ENCODE data around the gene RASSF5. TPM values are rescaled to one million over a fixed set of nuclear protein-coding genes. Genes with fewer than 3 reads are reported as not detected.

The RASSF5 gene
- total RNA-seq, 5 donors from 2014 or later (not counting 1 experiment from before 2014, with no cell fraction given): 174 to 224 (median 204) TPM

DNA sequence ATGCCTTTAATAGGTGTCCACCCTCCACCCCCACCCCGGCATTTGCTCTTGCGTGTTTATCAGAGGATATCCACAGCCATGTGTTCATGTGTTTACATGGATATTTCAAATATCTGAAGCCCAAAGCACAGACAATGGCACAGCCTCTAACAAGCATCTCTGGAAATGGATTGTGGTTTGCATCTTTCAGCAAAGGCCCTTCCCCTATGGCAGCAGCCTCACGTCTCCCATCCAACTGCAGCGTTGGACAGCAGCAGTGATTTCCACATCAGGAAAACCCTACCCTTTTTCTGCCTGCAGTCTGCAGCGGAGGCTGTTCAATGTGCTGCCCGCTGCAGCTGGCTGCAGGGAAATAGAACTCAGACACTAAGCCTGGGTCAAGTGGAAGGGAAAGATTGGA, 1.6 kb downstream of the RASSF5 start:
- Histone ChIP-seq H3K27me3 (replicated peaks in 1 of 2; ENCODE audit: control insufficient read depth in 2 of 2, extremely low read depth in 1 of 2, insufficient read depth in 2 of 2, low read length in 1 of 2) (peaks cover 4 to 38% of the 10 kb centered on the region in 2 experiments), H3K4me3 (ENCODE audit: control insufficient read depth in 1 of 2, extremely low read depth in 1 of 2, low read length in 1 of 2) (no peak overlapping the region), H3K36me3 (ENCODE audit: control insufficient read depth in 2 of 2, extremely low read depth in 1 of 2, insufficient read depth in 1 of 2, low read length in 1 of 2) (no peaks in the 10 kb centered on the region), H3K4me1 (ENCODE audit: control insufficient read depth in 1 of 2, extremely low read depth in 1 of 2, insufficient read depth in 2 of 2, low read length in 2 of 2) (peaks cover 2 to 36% of the 10 kb centered on the region in 2 experiments), H3K27ac (ENCODE audit: low read length) (no peak overlapping the region), H3K9me3 (no peaks in the 10 kb centered on the region)
- ATAC-seq (replicated peaks in 1 of 4): no peak
- Mint-ChIP-seq H3K27me3 (peaks cover 17 to 22% of the 10 kb centered on the region in 2 donors), H3K4me3 (peak overlapping the region in 2 of 3 donors; percentile 63 to 80), H3K4me1 (peaks cover 23 to 40% (median 29%) of the 10 kb centered on the region in 3 donors), H3K36me3 (no peaks in the 10 kb centered on the region), H3K27ac (no peak overlapping the region), H3K9me3 (no peaks in the 10 kb centered on the region)
- POLR2A ChIA-PET: no interaction called here
- WGBS (ENCODE audit: insufficient coverage): 93% methylated on average over 2 of the region's 6 CpGs
- no peak for DNase-seq
- CTCF ChIA-PET: no interaction called here

GRCh38 chr1:206509612-206510257, 2.4 kb downstream of the RASSF5 start:
- ChIA-PET POLR2A (no interaction called here), CTCF (no interaction called here)
- H3K27me3 Mint-ChIP-seq: peaks cover 17 to 22% of the 10 kb centered on the region in 2 donors
- Histone ChIP-seq H3K27me3 (replicated peaks in 1 of 2; ENCODE audit: control insufficient read depth in 2 of 2, extremely low read depth in 1 of 2, insufficient read depth in 2 of 2, low read length in 1 of 2) (peaks cover 4 to 38% of the 10 kb centered on the region in 2 experiments), H3K9me3 (no peaks in the 10 kb centered on the region), H3K27ac (ENCODE audit: low read length) (no peak overlapping the region), H3K4me3 (ENCODE audit: control insufficient read depth in 1 of 2, extremely low read depth in 1 of 2, low read length in 1 of 2) (no peak overlapping the region), H3K36me3 (ENCODE audit: control insufficient read depth in 2 of 2, extremely low read depth in 1 of 2, insufficient read depth in 1 of 2, low read length in 1 of 2) (no peaks in the 10 kb centered on the region), H3K4me1 (ENCODE audit: control insufficient read depth in 1 of 2, extremely low read depth in 1 of 2, insufficient read depth in 2 of 2, low read length in 2 of 2) (peaks cover 2 to 28% of the 10 kb centered on the region in 2 experiments)
- H3K36me3 Mint-ChIP-seq: no peaks in the 10 kb centered on the region
- peaks cover 21 to 32% (median 23%) of the 10 kb centered on the region in 3 donors for H3K4me1 Mint-ChIP-seq
- no peak overlapping the region for H3K4me3 Mint-ChIP-seq
- H3K9me3 Mint-ChIP-seq: no peaks in the 10 kb centered on the region
- DNase-seq (no peak), ATAC-seq (replicated peaks in 1 of 4) (no peak)
- WGBS (ENCODE audit: insufficient coverage): 90% methylated on average over 9 of the region's 12 CpGs
- no peak overlapping the region for H3K27ac Mint-ChIP-seq

DNA sequence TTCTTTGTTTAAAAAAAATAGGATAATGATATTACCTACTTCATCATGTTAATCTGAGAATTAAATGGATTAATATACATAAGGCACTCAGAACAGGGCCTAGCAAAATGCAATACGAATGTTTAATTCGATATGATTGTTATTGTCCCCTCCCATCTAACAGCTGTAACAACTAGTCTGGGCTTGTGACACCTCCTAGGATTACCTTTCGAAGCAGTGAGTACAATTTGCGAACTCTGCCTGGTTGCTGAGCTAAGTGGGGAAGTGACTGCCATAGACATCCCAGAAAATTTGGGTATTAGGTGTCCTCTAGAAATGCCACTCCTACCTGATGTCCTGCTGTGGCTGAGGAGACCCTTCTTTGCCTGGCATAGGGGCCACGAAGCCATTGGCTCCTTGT, 3.0 kb downstream of the RASSF5 start:
- Histone ChIP-seq H3K4me1 (ENCODE audit: control insufficient read depth in 1 of 2, extremely low read depth in 1 of 2, insufficient read depth in 2 of 2, low read length in 2 of 2) (peaks cover 2 to 24% of the 10 kb centered on the region in 2 experiments), H3K27ac (ENCODE audit: low read length) (no peak overlapping the region), H3K4me3 (ENCODE audit: control insufficient read depth in 1 of 2, extremely low read depth in 1 of 2, low read length in 1 of 2) (no peak overlapping the region), H3K27me3 (replicated peaks in 1 of 2; ENCODE audit: control insufficient read depth in 2 of 2, extremely low read depth in 1 of 2, insufficient read depth in 2 of 2, low read length in 1 of 2) (peaks cover 4 to 38% of the 10 kb centered on the region in 2 experiments), H3K36me3 (ENCODE audit: control insufficient read depth in 2 of 2, extremely low read depth in 1 of 2, insufficient read depth in 1 of 2, low read length in 1 of 2) (no peaks in the 10 kb centered on the region), H3K9me3 (no peaks in the 10 kb centered on the region)
- CTCF ChIA-PET: no interaction called here
- no peak for ATAC-seq (replicated peaks in 1 of 4)
- Mint-ChIP-seq H3K4me3 (no peak overlapping the region), H3K4me1 (peaks cover 17 to 27% (median 23%) of the 10 kb centered on the region in 3 donors), H3K9me3 (no peaks in the 10 kb centered on the region), H3K27me3 (peaks cover 17 to 22% of the 10 kb centered on the region in 2 donors), H3K27ac (no peak overlapping the region), H3K36me3 (no peaks in the 10 kb centered on the region)
- no peak for DNase-seq
- 100% methylated on average over 2 of the region's 5 CpGs for WGBS (ENCODE audit: insufficient coverage)
- POLR2A ChIA-PET: no interaction called here

DNA sequence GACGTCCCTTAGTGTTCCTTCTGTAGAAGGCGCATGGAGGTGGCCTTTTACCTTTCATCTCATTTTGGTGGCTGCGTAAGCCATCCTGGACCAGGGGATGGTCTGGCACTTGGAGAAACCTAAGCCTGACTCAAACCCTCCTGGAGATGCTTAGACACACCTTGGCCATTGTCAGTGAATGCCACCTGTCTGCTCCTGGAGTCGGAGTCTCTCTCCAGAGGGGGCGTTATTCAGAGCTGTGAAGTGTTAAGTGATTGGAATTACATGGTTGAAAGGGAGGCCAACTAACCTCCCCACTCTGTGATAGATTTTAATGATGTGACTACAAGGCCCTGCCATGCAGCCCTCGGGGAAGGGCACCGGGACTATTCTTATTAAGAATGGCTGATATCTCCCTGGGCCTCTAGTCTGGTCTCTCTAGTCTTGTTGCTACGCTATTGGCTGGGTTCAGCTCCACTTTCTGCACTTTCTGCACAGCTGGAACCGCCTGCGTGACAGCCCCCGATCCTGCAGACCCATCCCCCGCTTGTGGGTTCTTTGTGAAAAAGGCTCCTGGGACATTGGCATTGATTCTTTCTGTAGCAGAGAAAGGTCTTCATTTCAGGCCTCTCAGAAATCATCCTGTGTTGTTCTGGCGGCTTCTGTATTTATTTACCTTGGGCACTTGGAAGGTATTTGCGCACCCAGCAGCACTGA, 4.2 kb downstream of the RASSF5 start:
- peaks cover 17 to 22% of the 10 kb centered on the region in 2 donors for H3K27me3 Mint-ChIP-seq
- no peaks in the 10 kb centered on the region for H3K9me3 ChIP-seq
- ChIA-PET CTCF (interaction anchor here in 1 of 2 donors (1.6 kb wide), 1 partner anchor 152 kb away, joined by 3 read pairs; no protein-coding TSS in a partner anchor), POLR2A (no interaction called here)
- peaks cover 10 to 17% (median 13%) of the 10 kb centered on the region in 3 donors for H3K4me1 Mint-ChIP-seq
- H3K9me3 Mint-ChIP-seq: no peaks in the 10 kb centered on the region
- H3K4me3 ChIP-seq (ENCODE audit: control insufficient read depth in 1 of 2, extremely low read depth in 1 of 2, low read length in 1 of 2): no peak overlapping the region
- H3K27me3 ChIP-seq (replicated peaks in 1 of 2; ENCODE audit: control insufficient read depth in 2 of 2, extremely low read depth in 1 of 2, insufficient read depth in 2 of 2, low read length in 1 of 2): peaks cover 4 to 38% of the 10 kb centered on the region in 2 experiments
- H3K36me3 Mint-ChIP-seq: no peaks in the 10 kb centered on the region
- DNase-seq: no peak
- peaks cover 2 to 20% of the 10 kb centered on the region in 2 experiments for H3K4me1 ChIP-seq (ENCODE audit: control insufficient read depth in 1 of 2, extremely low read depth in 1 of 2, insufficient read depth in 2 of 2, low read length in 2 of 2)
- H3K27ac Mint-ChIP-seq: no peak overlapping the region
- no peak for ATAC-seq (replicated peaks in 1 of 4)
- H3K4me3 Mint-ChIP-seq: no peak overlapping the region
- 86% methylated on average over 9 of the region's 14 CpGs for WGBS (ENCODE audit: insufficient coverage)
- no peaks in the 10 kb centered on the region for H3K36me3 ChIP-seq (ENCODE audit: control insufficient read depth in 2 of 2, extremely low read depth in 1 of 2, insufficient read depth in 1 of 2, low read length in 1 of 2)
- H3K27ac ChIP-seq (ENCODE audit: low read length): no peak overlapping the region

DNA sequence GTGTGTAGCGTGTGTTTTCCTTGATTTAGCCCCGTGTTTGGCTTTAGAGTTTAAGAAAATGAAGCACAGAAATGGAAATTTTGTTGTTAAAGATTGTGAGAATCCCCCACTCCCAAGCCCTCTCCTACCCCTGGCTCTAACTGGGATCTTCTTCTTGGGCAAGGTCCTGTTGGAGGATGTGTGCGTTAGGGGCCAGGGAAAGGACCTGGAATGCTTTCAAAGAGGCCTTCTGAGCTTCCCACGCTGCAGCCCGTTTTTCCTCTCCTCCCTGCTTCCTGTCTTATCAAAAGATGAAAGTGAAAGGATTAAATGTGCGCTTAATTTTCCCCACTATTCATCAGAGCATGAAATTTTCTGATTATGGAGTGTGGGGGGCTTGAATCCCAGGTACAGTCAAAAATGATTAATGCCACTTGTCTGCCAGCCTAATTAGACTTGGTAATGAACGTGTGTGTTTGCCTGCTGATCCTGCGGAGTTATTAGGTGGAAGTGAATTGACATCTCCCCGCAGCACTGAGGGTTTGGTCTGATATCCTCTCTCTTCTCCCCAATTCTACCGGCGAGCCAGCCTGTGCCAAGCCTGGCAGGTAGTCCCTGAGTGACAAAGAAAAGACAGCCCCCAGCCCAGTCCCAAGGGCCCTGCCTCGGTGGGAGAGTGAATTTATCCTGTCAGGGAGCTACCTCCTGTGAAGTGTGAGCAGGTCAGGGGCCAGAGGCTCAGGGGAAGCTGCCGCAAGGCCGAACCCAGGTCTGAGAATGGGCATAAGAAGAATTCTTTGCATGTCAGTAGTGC, 4.9 kb downstream of the RASSF5 start:
- Mint-ChIP-seq H3K9me3 (no peaks in the 10 kb centered on the region), H3K36me3 (no peaks in the 10 kb centered on the region), H3K4me1 (peaks cover 6 to 15% (median 9%) of the 10 kb centered on the region in 3 donors), H3K27me3 (peaks cover 17 to 22% of the 10 kb centered on the region in 2 donors), H3K4me3 (no peak overlapping the region), H3K27ac (no peak overlapping the region)
- ATAC-seq (replicated peaks in 1 of 4) (no peak), DNase-seq (no peak)
- CTCF ChIA-PET: interaction anchor here in 1 of 2 donors (1.6 kb wide), 1 partner anchor 151 kb away, joined by 3 read pairs; no protein-coding TSS in a partner anchor
- no peak overlapping the region for H3K27ac ChIP-seq (ENCODE audit: low read length)
- no peaks in the 10 kb centered on the region for H3K9me3 ChIP-seq
- POLR2A ChIA-PET: no interaction called here
- H3K4me1 ChIP-seq (ENCODE audit: control insufficient read depth in 1 of 2, extremely low read depth in 1 of 2, insufficient read depth in 2 of 2, low read length in 2 of 2): peaks cover 2 to 12% of the 10 kb centered on the region in 2 experiments
- H3K36me3 ChIP-seq (ENCODE audit: control insufficient read depth in 2 of 2, extremely low read depth in 1 of 2, insufficient read depth in 1 of 2, low read length in 1 of 2): no peaks in the 10 kb centered on the region
- H3K4me3 ChIP-seq (ENCODE audit: control insufficient read depth in 1 of 2, extremely low read depth in 1 of 2, low read length in 1 of 2): no peak overlapping the region
- WGBS (ENCODE audit: insufficient coverage): 92% methylated on average over 4 of the region's 14 CpGs
- H3K27me3 ChIP-seq (replicated peaks in 1 of 2; ENCODE audit: control insufficient read depth in 2 of 2, extremely low read depth in 1 of 2, insufficient read depth in 2 of 2, low read length in 1 of 2): peaks cover 4 to 38% of the 10 kb centered on the region in 2 experiments

- Mint-ChIP-seq H3K36me3 (no peaks in the 10 kb centered on the region), H3K27ac (no peak overlapping the region), H3K4me1 (peaks cover 5 to 15% (median 9%) of the 10 kb centered on the region in 3 donors), H3K9me3 (no peaks in the 10 kb centered on the region), H3K27me3 (peaks cover 17 to 22% of the 10 kb centered on the region in 2 donors), H3K4me3 (no peak overlapping the region)
- POLR2A ChIA-PET: no interaction called here
- no peak overlapping the region for H3K4me3 ChIP-seq (ENCODE audit: control insufficient read depth in 1 of 2, extremely low read depth in 1 of 2, low read length in 1 of 2)
- H3K4me1 ChIP-seq (ENCODE audit: control insufficient read depth in 1 of 2, extremely low read depth in 1 of 2, insufficient read depth in 2 of 2, low read length in 2 of 2): peaks cover 2 to 11% of the 10 kb centered on the region in 2 experiments
- no peaks in the 10 kb centered on the region for H3K36me3 ChIP-seq (ENCODE audit: control insufficient read depth in 2 of 2, extremely low read depth in 1 of 2, insufficient read depth in 1 of 2, low read length in 1 of 2)
- H3K27me3 ChIP-seq (replicated peaks in 1 of 2; ENCODE audit: control insufficient read depth in 2 of 2, extremely low read depth in 1 of 2, insufficient read depth in 2 of 2, low read length in 1 of 2): peaks cover 4 to 38% of the 10 kb centered on the region in 2 experiments
- WGBS (ENCODE audit: insufficient coverage): no CpG with 5 or more reads among the region's 4 CpGs
- CTCF ChIA-PET: interaction anchor here in 1 of 2 donors (1.6 kb wide), 1 partner anchor 151 kb away, joined by 3 read pairs; no protein-coding TSS in a partner anchor
- H3K9me3 ChIP-seq: no peaks in the 10 kb centered on the region
- no peak for ATAC-seq (replicated peaks in 1 of 4)
- H3K27ac ChIP-seq (ENCODE audit: low read length): no peak overlapping the region
- DNase-seq: no peak
Observed at GRCh38 chr1:206512851-206513180, 5.5 kb downstream of the RASSF5 start.

All from T-cell (primary cell).